ENCODE results near the gene DTX4.

The DTX4 gene

GRCh38 chr11:59180907-59181306, 9.0 kb downstream of the DTX4 start:
- FAIRE-seq: no peak
- DNase-seq (ENCODE audit: insufficient read length, low spot score): no peak

GRCh38 chr11:59181746-59182456, 10.0 kb downstream of the DTX4 start:
- DNase-seq (ENCODE audit: insufficient read length, low spot score): no peak
- TF ChIP-seq TAF1 (IDR thresholded peaks at IDR 0.05; ENCODE audit: low read depth, low read length): no peak
- TF ChIP-seq POLR2AphosphoS5 (IDR thresholded peaks at IDR 0.05; ENCODE audit: low read depth, low read length): no peak
- no peak for TF ChIP-seq POLR2A (IDR thresholded peaks at IDR 0.05; ENCODE audit: low read depth, low read length)
- TF ChIP-seq PAX5 (IDR thresholded peaks at IDR 0.05; ENCODE audit: insufficient read depth, low read length, severe bottlenecking): no peak
- no peak for TF ChIP-seq POU2F2 (IDR thresholded peaks at IDR 0.05; ENCODE audit: low read depth, low read length)
- no peak for TF ChIP-seq SPI1 (IDR thresholded peaks at IDR 0.05; ENCODE audit: low read depth, low read length)
- no peak for FAIRE-seq

More at GRCh38 chr11:59180907-59181306, 9.0 kb downstream of the DTX4 start:
- TF ChIP-seq POU2F2 (IDR thresholded peaks at IDR 0.05; ENCODE audit: low read depth, low read length) (no peak), TAF1 (IDR thresholded peaks at IDR 0.05; ENCODE audit: low read depth, low read length) (no peak), PAX5 (IDR thresholded peaks at IDR 0.05; ENCODE audit: insufficient read depth, low read length, severe bottlenecking) (no peak), SPI1 (IDR thresholded peaks at IDR 0.05; ENCODE audit: low read depth, low read length) (no peak), POLR2AphosphoS5 (IDR thresholded peaks at IDR 0.05; ENCODE audit: low read depth, low read length) (no peak), POLR2A (IDR thresholded peaks at IDR 0.05; ENCODE audit: low read depth, low read length) (no peak)

GRCh38 chr11:59182457-59183151, 10.7 kb downstream of the DTX4 start:
- DNase-seq (ENCODE audit: insufficient read length, low spot score) (peak; percentile 49), FAIRE-seq (no peak)
- TF ChIP-seq TAF1 (IDR thresholded peaks at IDR 0.05; ENCODE audit: low read depth, low read length): no peak
- TF ChIP-seq POLR2A (IDR thresholded peaks at IDR 0.05; ENCODE audit: low read depth, low read length): no peak
- TF ChIP-seq SPI1 (IDR thresholded peaks at IDR 0.05; ENCODE audit: low read depth, low read length): no peak
- TF ChIP-seq PAX5 (IDR thresholded peaks at IDR 0.05; ENCODE audit: insufficient read depth, low read length, severe bottlenecking): no peak
- TF ChIP-seq POU2F2 (IDR thresholded peaks at IDR 0.05; ENCODE audit: low read depth, low read length): no peak
- TF ChIP-seq POLR2AphosphoS5 (IDR thresholded peaks at IDR 0.05; ENCODE audit: low read depth, low read length): no peak

GRCh38 chr11:59183771-59184170, 11.8 kb downstream of the DTX4 start:
- no peak for DNase-seq (ENCODE audit: insufficient read length, low spot score)
- TF ChIP-seq POLR2A (IDR thresholded peaks at IDR 0.05; ENCODE audit: low read depth, low read length) (no peak), SPI1 (IDR thresholded peaks at IDR 0.05; ENCODE audit: low read depth, low read length) (no peak), PAX5 (IDR thresholded peaks at IDR 0.05; ENCODE audit: insufficient read depth, low read length, severe bottlenecking) (no peak)
- FAIRE-seq: no peak

GRCh38 chr11:59184691-59185339, 12.9 kb downstream of the DTX4 start:
- DNase-seq (ENCODE audit: insufficient read length, low spot score) (no peak), FAIRE-seq (no peak)
- TF ChIP-seq POU2F2 (IDR thresholded peaks at IDR 0.05; ENCODE audit: low read depth, low read length): no peak
- no peak for TF ChIP-seq POLR2A (IDR thresholded peaks at IDR 0.05; ENCODE audit: low read depth, low read length)
- TF ChIP-seq PAX5 (IDR thresholded peaks at IDR 0.05; ENCODE audit: insufficient read depth, low read length, severe bottlenecking): no peak
- TF ChIP-seq POLR2AphosphoS5 (IDR thresholded peaks at IDR 0.05; ENCODE audit: low read depth, low read length): no peak
- TF ChIP-seq SPI1 (IDR thresholded peaks at IDR 0.05; ENCODE audit: low read depth, low read length): no peak
- TF ChIP-seq TAF1 (IDR thresholded peaks at IDR 0.05; ENCODE audit: low read depth, low read length): no peak

GRCh38 chr11:59185386-59185945, 13.5 kb downstream of the DTX4 start:
- FAIRE-seq: no peak
- no peak for TF ChIP-seq SPI1 (IDR thresholded peaks at IDR 0.05; ENCODE audit: low read depth, low read length)
- no peak for TF ChIP-seq POU2F2 (IDR thresholded peaks at IDR 0.05; ENCODE audit: low read depth, low read length)
- no peak for TF ChIP-seq POLR2A (IDR thresholded peaks at IDR 0.05; ENCODE audit: low read depth, low read length)
- TF ChIP-seq PAX5 (IDR thresholded peaks at IDR 0.05; ENCODE audit: insufficient read depth, low read length, severe bottlenecking): no peak
- TF ChIP-seq POLR2AphosphoS5 (IDR thresholded peaks at IDR 0.05; ENCODE audit: low read depth, low read length): no peak
- TF ChIP-seq TAF1 (IDR thresholded peaks at IDR 0.05; ENCODE audit: low read depth, low read length): no peak
- no peak for DNase-seq (ENCODE audit: insufficient read length, low spot score)

- DNase-seq (ENCODE audit: insufficient read length, low spot score): peak; percentile 60
- FAIRE-seq: peak; percentile 55
- TF ChIP-seq TAF1 (IDR thresholded peaks at IDR 0.05; ENCODE audit: low read depth, low read length): no peak
- no peak for TF ChIP-seq PAX5 (IDR thresholded peaks at IDR 0.05; ENCODE audit: insufficient read depth, low read length, severe bottlenecking)
- TF ChIP-seq POLR2AphosphoS5 (IDR thresholded peaks at IDR 0.05; ENCODE audit: low read depth, low read length): no peak
- no peak for TF ChIP-seq POLR2A (IDR thresholded peaks at IDR 0.05; ENCODE audit: low read depth, low read length)
- no peak for TF ChIP-seq POU2F2 (IDR thresholded peaks at IDR 0.05; ENCODE audit: low read depth, low read length)
- no peak for TF ChIP-seq SPI1 (IDR thresholded peaks at IDR 0.05; ENCODE audit: low read depth, low read length)
These were observed 14.2 kb downstream of the DTX4 start for GRCh38 chr11:59186130-59186594.

GRCh38 chr11:59187035-59187434, 15.1 kb downstream of the DTX4 start:
- TF ChIP-seq POLR2A (IDR thresholded peaks at IDR 0.05; ENCODE audit: low read depth, low read length): no peak
- 0 out of 2 replicates have a peak, but pooled peaks have one; percentile 32 for TF ChIP-seq POLR2AphosphoS5 (IDR thresholded peaks at IDR 0.05; ENCODE audit: low read depth, low read length)
- TF ChIP-seq TAF1 (IDR thresholded peaks at IDR 0.05; ENCODE audit: low read depth, low read length): no peak
- TF ChIP-seq SPI1 (IDR thresholded peaks at IDR 0.05; ENCODE audit: low read depth, low read length): no peak
- FAIRE-seq (peak; percentile 50), DNase-seq (ENCODE audit: insufficient read length, low spot score) (no peak)

- no peak for DNase-seq (ENCODE audit: insufficient read length, low spot score)
- FAIRE-seq: no peak
- TF ChIP-seq TAF1 (IDR thresholded peaks at IDR 0.05; ENCODE audit: low read depth, low read length) (no peak), POU2F2 (IDR thresholded peaks at IDR 0.05; ENCODE audit: low read depth, low read length) (no peak), POLR2A (IDR thresholded peaks at IDR 0.05; ENCODE audit: low read depth, low read length) (no peak), POLR2AphosphoS5 (IDR thresholded peaks at IDR 0.05; ENCODE audit: low read depth, low read length) (no peak), SPI1 (IDR thresholded peaks at IDR 0.05; ENCODE audit: low read depth, low read length) (no peak), PAX5 (IDR thresholded peaks at IDR 0.05; ENCODE audit: insufficient read depth, low read length, severe bottlenecking) (no peak)
These were observed 15.7 kb downstream of the DTX4 start for GRCh38 chr11:59187587-59187986.

Data from GM12891 (cell line).